SK-N-SH treated with all-trans-retinoic acid at 6 μM for 48 hours (cell line): Measurements from ENCODE around the gene ABHD13.

Source experiments
- ATAC-seq: fragments of 200-7000 bp; cut with Tn5 transposase; 3 replicates; pipeline ENCODE4 v1.9.1; 2020; ENCODE audit warnings: mild to moderate bottlenecking, moderate library complexity
- ARNTL ChIP-seq: fragments of 450-650 bp; formaldehyde crosslinking; IDR thresholded peaks from 2 replicates; pipeline ENCODE4 v1.5.0; 2020; ENCODE audit warnings: low read depth, mild to moderate bottlenecking, moderate library complexity, borderline replicate concordance
- BACH2 ChIP-seq: fragments of 250-450 bp; sonication (Bioruptor Pico); IDR thresholded peaks from 2 replicates; pipeline ENCODE4 v1.9.0; 2021; ENCODE audit warnings: mild to moderate bottlenecking, borderline replicate concordance
- CSDC2 ChIP-seq: fragments of 250-450 bp; sonication (Bioruptor Pico); IDR thresholded peaks from 2 replicates; pipeline ENCODE4 v1.5.0; 2020; ENCODE audit warnings: mild to moderate bottlenecking, moderate library complexity
- CSRNP3 ChIP-seq: fragments of 250-450 bp; sonication (Bioruptor Pico); IDR thresholded peaks from 2 replicates; pipeline ENCODE4 v1.5.1; 2021; ENCODE audit warnings: mild to moderate bottlenecking, moderate library complexity
- GLIS3 ChIP-seq: fragments of 250-450 bp; sonication (Bioruptor Pico); IDR thresholded peaks from 2 replicates; pipeline ENCODE4 v1.5.0; 2020; ENCODE audit warnings: mild to moderate bottlenecking, moderate library complexity
- ISL1 ChIP-seq: fragments of 250-450 bp; sonication (Bioruptor Pico); IDR thresholded peaks from 2 replicates; pipeline ENCODE4 v2.1.2; 2022; ENCODE audit warnings: mild to moderate bottlenecking, moderate library complexity
- OSR1 ChIP-seq: fragments of 250-450 bp; sonication (Bioruptor Pico); IDR thresholded peaks from 2 replicates; pipeline ENCODE4 v1.8.0; 2022; ENCODE audit warnings: moderate library complexity, mild to moderate bottlenecking, inconsistent platforms
- PATZ1 ChIP-seq: fragments of 250-450 bp; sonication (Bioruptor Pico); IDR thresholded peaks from 2 replicates; pipeline ENCODE4 v1.8.0; 2020; ENCODE audit warnings: mild to moderate bottlenecking, moderate library complexity, borderline replicate concordance
- POU6F1 ChIP-seq: fragments of 250-450 bp; sonication (Bioruptor Pico); IDR thresholded peaks from 2 replicates; pipeline ENCODE4 v1.8.0; 2021; ENCODE audit warnings: low read depth, mild to moderate bottlenecking, moderate library complexity, borderline replicate concordance
- PPARA ChIP-seq: fragments of 250-450 bp; sonication (Bioruptor Pico); IDR thresholded peaks from 2 replicates; pipeline ENCODE4 v1.5.0; 2020; ENCODE audit warnings: mild to moderate bottlenecking, borderline replicate concordance
- SNAI2 ChIP-seq: fragments of 250-450 bp; sonication (Bioruptor Pico); IDR thresholded peaks from 2 replicates; pipeline ENCODE4 v1.5.0; 2020; ENCODE audit warnings: mild to moderate bottlenecking, moderate library complexity
- TCF4 ChIP-seq: fragments of 250-450 bp; sonication (Bioruptor Pico); IDR thresholded peaks from 2 replicates; pipeline ENCODE4 v1.8.0; 2021; ENCODE audit warnings: mild to moderate bottlenecking, moderate library complexity, borderline replicate concordance
- TOX ChIP-seq: fragments of 250-450 bp; sonication (Bioruptor Pico); IDR thresholded peaks from 2 replicates; pipeline ENCODE4 v1.8.0; 2021; ENCODE audit warnings: mild to moderate bottlenecking, moderate library complexity, borderline replicate concordance
- TSHZ2 ChIP-seq: fragments of 250-450 bp; sonication (Bioruptor Pico); IDR thresholded peaks from 2 replicates; pipeline ENCODE4 v1.5.0; 2020; ENCODE audit warnings: mild to moderate bottlenecking, moderate library complexity
- ZFP3 ChIP-seq: fragments of 250-450 bp; sonication (Bioruptor Pico); IDR thresholded peaks from 2 replicates; pipeline ENCODE4 v1.5.0; 2020; ENCODE audit warnings: mild to moderate bottlenecking, moderate library complexity
- ZFP30 ChIP-seq: fragments of 450-650 bp; formaldehyde crosslinking; IDR thresholded peaks from 2 replicates; pipeline ENCODE4 v1.5.0; 2022; ENCODE audit warnings: mild to moderate bottlenecking, moderate library complexity
- ZNF565 ChIP-seq: fragments of 450-650 bp; formaldehyde crosslinking; conservative IDR thresholded peaks from 2 replicates; pipeline ENCODE4 v1.5.0; 2020; ENCODE audit warnings: low read depth, mild to moderate bottlenecking, moderate library complexity
- ZNF70 ChIP-seq: fragments of 450-650 bp; formaldehyde crosslinking; IDR thresholded peaks from 2 replicates; pipeline ENCODE4 v1.5.0; 2020; ENCODE audit warnings: mild to moderate bottlenecking, moderate library complexity
- ZNF8 ChIP-seq: fragments of 450-650 bp; formaldehyde crosslinking; IDR thresholded peaks from 2 replicates; pipeline ENCODE4 v1.5.0; 2020; ENCODE audit warnings: mild to moderate bottlenecking, moderate library complexity

The ABHD13 gene

DNA sequence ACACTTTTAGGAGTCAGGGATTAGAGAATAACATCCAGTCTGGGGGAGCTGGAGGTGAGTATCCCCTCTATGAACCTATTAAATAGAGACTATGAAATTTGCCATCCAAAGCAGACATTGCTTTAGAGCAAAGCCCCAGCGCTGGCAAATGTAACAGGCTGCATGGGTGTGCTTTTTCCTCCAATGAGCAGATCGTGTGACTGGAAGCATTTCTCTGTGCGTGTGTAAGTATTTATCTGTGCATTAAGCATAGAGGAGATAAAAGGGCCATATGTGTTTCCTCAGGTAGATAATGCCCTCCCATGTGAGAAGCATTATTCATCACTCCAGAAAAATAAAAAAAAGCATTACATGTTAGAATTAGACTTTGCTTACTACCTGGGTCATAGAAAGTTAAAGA is 52.2 kb downstream of the ABHD13 start:
- no peak for ATAC-seq
- TF ChIP-seq CSRNP3 (CRISPR knock-in tag) (no peak), TCF4 (CRISPR knock-in tag) (peak; percentile 54; the same call in 1 of the 2 replicates)

DNA sequence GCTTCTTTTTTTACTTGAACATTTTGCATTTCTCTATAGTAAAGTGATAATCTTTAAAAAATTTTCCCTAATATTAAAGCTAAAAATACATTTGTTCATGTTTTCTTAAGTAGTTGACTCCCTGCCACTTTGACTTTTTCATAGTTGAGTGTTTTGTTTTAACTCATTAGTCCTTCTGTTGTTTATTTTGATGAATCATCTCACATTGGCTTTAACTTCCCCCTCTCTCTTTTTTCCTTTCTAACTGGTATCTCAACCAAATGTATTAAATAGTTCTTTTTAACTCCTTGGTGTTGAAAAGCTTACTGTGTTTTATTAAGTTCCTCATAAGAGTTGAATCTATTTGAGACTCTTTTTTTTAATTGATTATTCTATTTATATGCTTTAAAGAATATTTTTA is 54.1 kb downstream of the ABHD13 start:
- no peak for TF ChIP-seq ZNF8
- no peak for TF ChIP-seq BACH2
- no peak for TF ChIP-seq SNAI2 (CRISPR knock-in tag)
- no peak for TF ChIP-seq CSDC2 (CRISPR knock-in tag)
- no peak for TF ChIP-seq ZFP30
- no peak for TF ChIP-seq TSHZ2 (CRISPR knock-in tag)
- TF ChIP-seq GLIS3 = no peak
- TF ChIP-seq POU6F1 (CRISPR knock-in tag) = no peak
- no peak for TF ChIP-seq ISL1
- no peak for TF ChIP-seq PPARA (CRISPR knock-in tag)
- ATAC-seq = no peak

GRCh38 chr13:108273429-108274118 is 55.4 kb downstream of the ABHD13 start:
- no peak for ATAC-seq

More at GRCh38 chr13:108273429-108274118, 55.4 kb downstream of the ABHD13 start:
- TF ChIP-seq TCF4 (CRISPR knock-in tag) = no peak
- TF ChIP-seq PATZ1 = no peak
- no peak for TF ChIP-seq ZFP3 (CRISPR knock-in tag)
- no peak for TF ChIP-seq CSRNP3 (CRISPR knock-in tag)
- TF ChIP-seq ARNTL (CRISPR knock-in tag) = no peak
- no peak for TF ChIP-seq ZNF8
- no peak for TF ChIP-seq ZNF565 (CRISPR knock-in tag)
- no peak for TF ChIP-seq TOX (CRISPR knock-in tag)
- no peak for TF ChIP-seq ZNF70
- TF ChIP-seq PPARA (CRISPR knock-in tag) = no peak
- TF ChIP-seq ISL1 = no peak
- TF ChIP-seq OSR1 (CRISPR knock-in tag) = no peak
- TF ChIP-seq, all 23 proteins: peak for 0
